Coronary artery (tissue), 2 donors: Measurements from ENCODE around the gene ACAA1.

Experiments
- DNase-seq: peaks from one replicate; pipeline ENCODE4 v3.0.0-alpha.2; 2017; ENCODE audit warnings: low spot score
- H3K27ac ChIP-seq, 2 donors: fragments of 200-600 bp; sonication (generic); one replicate each; pipeline ENCODE4 v1.5.1; 2016 to 2019
- H3K4me3 ChIP-seq: fragments of 200-600 bp; sonication (generic); 2 replicates; pipeline ENCODE4 v1.5.1; 2016; ENCODE audit warnings: mild to moderate bottlenecking, moderate library complexity
- CTCF ChIP-seq: fragments of 200-600 bp; sonication (generic); IDR thresholded peaks from one replicate; pipeline ENCODE4 v1.5.1; 2019; ENCODE audit warnings: antibody characterized with exemption

ACAA1 gene

GRCh38 chr3:38121451-38121831, 15.5 kb downstream of the ACAA1 start:
- TF ChIP-seq CTCF = no peak
- Histone ChIP-seq H3K27ac (no peak overlapping the region), H3K4me3 (no peak overlapping the region)
- DNase-seq = no peak

- no peak overlapping the region for H3K27ac ChIP-seq
- no peak for TF ChIP-seq CTCF
- peak; percentile 72 for DNase-seq
- H3K4me3 ChIP-seq = no peak overlapping the region
Observed at GRCh38 chr3:38120693-38121450, 16.1 kb downstream of the ACAA1 start.

- peak; percentile 52 for DNase-seq
- TF ChIP-seq CTCF = no peak
- Histone ChIP-seq H3K4me3 (no peak overlapping the region), H3K27ac (no peak overlapping the region)
Observed at GRCh38 chr3:38119821-38120692, 16.9 kb downstream of the ACAA1 start.

- TF ChIP-seq CTCF = no peak
- no peak for DNase-seq
- no peak overlapping the region for H3K27ac ChIP-seq
- H3K4me3 ChIP-seq = no peak overlapping the region
Observed at GRCh38 chr3:38119248-38119544, 17.7 kb downstream of the ACAA1 start.

- no peak overlapping the region for H3K4me3 ChIP-seq
- H3K27ac ChIP-seq = no peak overlapping the region
- TF ChIP-seq CTCF = no peak
- peak; percentile 65 for DNase-seq
Observed at GRCh38 chr3:38118421-38119247, 18.3 kb downstream of the ACAA1 start.

- H3K4me3 ChIP-seq = no peak overlapping the region
- TF ChIP-seq CTCF = peak; percentile 55
- H3K27ac ChIP-seq = no peak overlapping the region
- no peak for DNase-seq
Observed at GRCh38 chr3:38117748-38118420, 19.0 kb downstream of the ACAA1 start.
